WTC11 (cell line): ENCODE results near the gene ACAD8. TPM values are rescaled to one million over a fixed set of nuclear protein-coding genes. Genes with fewer than 3 reads are reported as not detected.

Experiments used
- ATAC-seq: fragments of 200-7000 bp; cut with Tn5 transposase; 2 replicates; pipeline ENCODE4 v1.10.0; 2021; ENCODE audit warnings: mild to moderate bottlenecking, moderate library complexity
- CTCF ChIA-PET: fragments of 300-600 bp; sonication (Branson Sonifier 250); formaldehyde crosslinking; loops from one replicate; lab custom pipeline; 2021; ENCODE audit warnings: antibody characterized with exemption; lab: Charles Lee
- POLR2A ChIA-PET: fragments of 350-600 bp; sonication (Branson Sonifier 250); formaldehyde crosslinking; loops from one replicate; lab custom pipeline; 2021; ENCODE audit warnings: antibody characterized with exemption; lab: Charles Lee
- DNase-seq: peaks from one replicate; pipeline ENCODE4 v3.0.0; 2021; ENCODE audit warnings: low spot score
- H3K27ac Mint-ChIP-seq: 2 replicates; pipeline ENCODE4 v1.8.0; 2021; ENCODE audit warnings: mixed read lengths
- H3K27me3 Mint-ChIP-seq: 2 replicates; pipeline ENCODE4 v1.8.0; 2021; ENCODE audit warnings: low read depth, mild to moderate bottlenecking, moderate library complexity, mixed read lengths
- H3K36me3 Mint-ChIP-seq: 2 replicates; pipeline ENCODE4 v1.8.0; 2021; ENCODE audit warnings: mixed read lengths
- H3K4me1 Mint-ChIP-seq: 2 replicates; pipeline ENCODE4 v1.8.0; 2022; ENCODE audit warnings: mixed read lengths
- H3K4me3 Mint-ChIP-seq: 2 replicates; pipeline ENCODE4 v1.8.0; 2021; ENCODE audit warnings: mild to moderate bottlenecking, moderate library complexity, mixed read lengths
- H3K9me3 Mint-ChIP-seq: 2 replicates; pipeline ENCODE4 v1.8.0; 2021; ENCODE audit warnings: mixed read lengths
- ATF3 ChIP-seq: sonication (generic); formaldehyde crosslinking; conservative IDR thresholded peaks from 2 replicates; pipeline ENCODE4 v1.8.1; 2022; ENCODE audit warnings: mild to moderate bottlenecking, missing genetic modification reagents
- CDX4 ChIP-seq: fragments of 250-450 bp; sonication (Bioruptor Pico); IDR thresholded peaks from 2 replicates; pipeline ENCODE4 v1.9.0; 2021; ENCODE audit warnings: moderate library complexity, mild to moderate bottlenecking, inconsistent platforms, borderline replicate concordance
- ELF4 ChIP-seq: sonication (generic); formaldehyde crosslinking; IDR thresholded peaks from 2 replicates; pipeline ENCODE4 v1.8.1; 2022; ENCODE audit warnings: low read depth, mild to moderate bottlenecking, moderate library complexity, missing genetic modification reagents
- GTF2I ChIP-seq: fragments of 250-450 bp; sonication (Bioruptor Pico); conservative IDR thresholded peaks from 2 replicates; pipeline ENCODE4 v1.4.0; 2021; ENCODE audit warnings: mild to moderate bottlenecking
- IRF1 ChIP-seq: sonication (generic); formaldehyde crosslinking; IDR thresholded peaks from 2 replicates; pipeline ENCODE4 v1.8.0; 2023; ENCODE audit warnings: missing genetic modification reagents
- NFE2L1 ChIP-seq: sonication (generic); formaldehyde crosslinking; IDR thresholded peaks from 2 replicates; pipeline ENCODE4 v1.8.1; 2023; ENCODE audit warnings: missing genetic modification reagents
- PREB ChIP-seq: sonication (generic); formaldehyde crosslinking; IDR thresholded peaks from 2 replicates; pipeline ENCODE4 v1.8.1; 2022; ENCODE audit warnings: mild to moderate bottlenecking, missing genetic modification reagents, moderate library complexity, borderline replicate concordance
- RELA ChIP-seq: sonication (generic); formaldehyde crosslinking; IDR thresholded peaks from 2 replicates; pipeline ENCODE4 v1.8.1; 2022; ENCODE audit warnings: missing genetic modification reagents, mild to moderate bottlenecking, borderline replicate concordance
- RORB ChIP-seq: fragments of 250-450 bp; sonication (Bioruptor Pico); IDR thresholded peaks from 2 replicates; pipeline ENCODE4 v1.9.0; 2021; ENCODE audit warnings: mild to moderate bottlenecking
- USF2 ChIP-seq: sonication (generic); formaldehyde crosslinking; IDR thresholded peaks from 2 replicates; pipeline ENCODE4 v1.8.1; 2023; ENCODE audit warnings: mild to moderate bottlenecking, missing genetic modification reagents, moderate library complexity
- ZNF317 ChIP-seq: sonication (generic); formaldehyde crosslinking; IDR thresholded peaks from 2 replicates; pipeline ENCODE4 v1.8.1; 2023; ENCODE audit warnings: low read depth, mild to moderate bottlenecking, moderate library complexity, missing genetic modification reagents, borderline replicate concordance
- total RNA-seq: library from RNA; stranded (reverse); gene quantifications from 3 replicates; pipeline ENCODE4 v1.2.3, GENCODE V29; 2021
- TF ChIP-seq, protein P1 (sequence below): fragments of 250-450 bp; sonication (Bioruptor Pico); IDR thresholded peaks from 2 replicates; pipeline ENCODE4 v1.8.0; 2021; ENCODE audit warnings: mild to moderate bottlenecking
- TF ChIP-seq, protein P2 (sequence below): sonication (generic); formaldehyde crosslinking; IDR thresholded peaks from 2 replicates; pipeline ENCODE4 v1.8.0; 2022; ENCODE audit warnings: missing genetic modification reagents
- TF ChIP-seq, protein P3 (sequence below): fragments of 250-450 bp; sonication (Bioruptor Pico); IDR thresholded peaks from 2 replicates; pipeline ENCODE4 v1.9.0; 2021; ENCODE audit warnings: mild to moderate bottlenecking
- TF ChIP-seq, protein P4 (sequence below): sonication (generic); formaldehyde crosslinking; IDR thresholded peaks from 2 replicates; pipeline ENCODE4 v1.8.0; 2022; ENCODE audit warnings: mild to moderate bottlenecking, missing genetic modification reagents
- TF ChIP-seq, protein P5 (sequence below): fragments of 250-450 bp; sonication (Bioruptor Pico); IDR thresholded peaks from 2 replicates; pipeline ENCODE4 v1.9.0; 2021; ENCODE audit warnings: mild to moderate bottlenecking

ACAD8 gene
- total RNA-seq, 1 experiment from 2014 or later: 55.2 TPM

- TF ChIP-seq ATF3 (CRISPR knock-in tag) (no peak), NFE2L1 (CRISPR knock-in tag) (no peak), PREB (CRISPR knock-in tag) (no peak)
Measured at GRCh38 chr11:134242376-134242775, 11.0 kb upstream of the ACAD8 start (continued).

DNA sequence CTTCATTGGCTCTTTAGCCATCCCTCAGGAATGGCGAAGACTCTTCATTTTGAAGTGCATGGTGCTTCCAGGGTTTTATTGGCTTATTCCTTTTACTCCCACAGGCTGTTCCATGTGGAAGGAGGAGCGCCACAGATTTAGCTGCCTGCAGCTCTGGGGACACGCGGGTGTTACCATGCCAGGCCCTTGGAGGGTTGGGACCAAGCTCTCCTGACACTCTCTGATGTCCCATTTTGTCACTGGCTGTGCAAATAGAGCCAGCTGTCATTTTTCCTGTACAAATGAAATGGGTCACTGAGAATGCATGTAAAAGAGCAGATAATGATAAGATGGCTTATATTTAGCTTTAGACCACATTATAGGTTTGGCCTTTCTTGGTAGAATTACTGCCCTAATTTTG lies 9.5 kb upstream of the ACAD8 start:
- Mint-ChIP-seq H3K4me3 (no peak overlapping the region), H3K4me1 (peaks cover 8% of the 10 kb centered on the region), H3K27ac (no peak overlapping the region), H3K36me3 (peaks cover 43% of the 10 kb centered on the region), H3K27me3 (no peaks in the 10 kb centered on the region), H3K9me3 (no peaks in the 10 kb centered on the region)
- DNase-seq: no peak
- ChIA-PET POLR2A (no interaction called here), CTCF (interaction anchor here (0.6 to 2.5 kb wide), 5 partner anchors 9 to 106 kb away, joined by 3 to 13 read pairs (median 6); partner anchors contain the start of genes ACAD8, NCAPD3, THYN1 and VPS26B)
- no peak for ATAC-seq
- TF ChIP-seq CDX4: no peak
- no peak for TF ChIP-seq ELF4 (CRISPR knock-in tag)
- TF ChIP-seq ZNF317: no peak
- TF ChIP-seq, protein P1, sequence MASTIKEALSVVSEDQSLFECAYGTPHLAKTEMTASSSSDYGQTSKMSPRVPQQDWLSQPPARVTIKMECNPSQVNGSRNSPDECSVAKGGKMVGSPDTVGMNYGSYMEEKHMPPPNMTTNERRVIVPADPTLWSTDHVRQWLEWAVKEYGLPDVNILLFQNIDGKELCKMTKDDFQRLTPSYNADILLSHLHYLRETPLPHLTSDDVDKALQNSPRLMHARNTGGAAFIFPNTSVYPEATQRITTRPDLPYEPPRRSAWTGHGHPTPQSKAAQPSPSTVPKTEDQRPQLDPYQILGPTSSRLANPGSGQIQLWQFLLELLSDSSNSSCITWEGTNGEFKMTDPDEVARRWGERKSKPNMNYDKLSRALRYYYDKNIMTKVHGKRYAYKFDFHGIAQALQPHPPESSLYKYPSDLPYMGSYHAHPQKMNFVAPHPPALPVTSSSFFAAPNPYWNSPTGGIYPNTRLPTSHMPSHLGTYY (CRISPR knock-in tag): no peak

DNA sequence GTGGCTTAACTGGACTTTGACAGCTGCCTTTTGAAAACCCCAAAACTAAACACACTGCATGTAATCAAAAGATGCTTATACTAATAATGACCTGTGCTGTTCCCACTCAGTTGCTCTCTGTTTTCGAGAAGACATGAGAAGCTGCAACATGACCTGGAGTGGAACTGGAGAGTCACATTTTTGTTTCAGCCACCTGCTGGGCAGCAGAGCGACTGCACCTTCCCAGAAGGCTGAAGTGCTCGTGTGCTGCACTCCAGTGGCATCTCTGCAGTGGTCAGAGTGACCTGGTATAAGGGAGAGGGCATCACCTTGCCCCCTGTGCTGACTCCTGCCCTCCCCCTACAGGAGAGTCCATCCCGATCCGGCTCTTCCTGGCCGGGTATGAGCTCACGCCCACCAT lies 8.8 kb upstream of the ACAD8 start:
- CTCF ChIA-PET: interaction anchor here (0.6 to 2.5 kb wide), 6 partner anchors 9 to 105 kb away, joined by 3 to 13 read pairs (median 5); partner anchors contain the start of genes ACAD8, NCAPD3, THYN1 and VPS26B
- Mint-ChIP-seq H3K4me1 (peaks cover 8% of the 10 kb centered on the region), H3K9me3 (no peaks in the 10 kb centered on the region), H3K36me3 (peaks cover 41% of the 10 kb centered on the region), H3K27me3 (no peaks in the 10 kb centered on the region), H3K27ac (no peak overlapping the region), H3K4me3 (no peak overlapping the region)
- peak; percentile 83 for ATAC-seq
- POLR2A ChIA-PET: no interaction called here
- DNase-seq: no peak
- TF ChIP-seq RELA (CRISPR knock-in tag): no peak
- TF ChIP-seq, protein P2, sequence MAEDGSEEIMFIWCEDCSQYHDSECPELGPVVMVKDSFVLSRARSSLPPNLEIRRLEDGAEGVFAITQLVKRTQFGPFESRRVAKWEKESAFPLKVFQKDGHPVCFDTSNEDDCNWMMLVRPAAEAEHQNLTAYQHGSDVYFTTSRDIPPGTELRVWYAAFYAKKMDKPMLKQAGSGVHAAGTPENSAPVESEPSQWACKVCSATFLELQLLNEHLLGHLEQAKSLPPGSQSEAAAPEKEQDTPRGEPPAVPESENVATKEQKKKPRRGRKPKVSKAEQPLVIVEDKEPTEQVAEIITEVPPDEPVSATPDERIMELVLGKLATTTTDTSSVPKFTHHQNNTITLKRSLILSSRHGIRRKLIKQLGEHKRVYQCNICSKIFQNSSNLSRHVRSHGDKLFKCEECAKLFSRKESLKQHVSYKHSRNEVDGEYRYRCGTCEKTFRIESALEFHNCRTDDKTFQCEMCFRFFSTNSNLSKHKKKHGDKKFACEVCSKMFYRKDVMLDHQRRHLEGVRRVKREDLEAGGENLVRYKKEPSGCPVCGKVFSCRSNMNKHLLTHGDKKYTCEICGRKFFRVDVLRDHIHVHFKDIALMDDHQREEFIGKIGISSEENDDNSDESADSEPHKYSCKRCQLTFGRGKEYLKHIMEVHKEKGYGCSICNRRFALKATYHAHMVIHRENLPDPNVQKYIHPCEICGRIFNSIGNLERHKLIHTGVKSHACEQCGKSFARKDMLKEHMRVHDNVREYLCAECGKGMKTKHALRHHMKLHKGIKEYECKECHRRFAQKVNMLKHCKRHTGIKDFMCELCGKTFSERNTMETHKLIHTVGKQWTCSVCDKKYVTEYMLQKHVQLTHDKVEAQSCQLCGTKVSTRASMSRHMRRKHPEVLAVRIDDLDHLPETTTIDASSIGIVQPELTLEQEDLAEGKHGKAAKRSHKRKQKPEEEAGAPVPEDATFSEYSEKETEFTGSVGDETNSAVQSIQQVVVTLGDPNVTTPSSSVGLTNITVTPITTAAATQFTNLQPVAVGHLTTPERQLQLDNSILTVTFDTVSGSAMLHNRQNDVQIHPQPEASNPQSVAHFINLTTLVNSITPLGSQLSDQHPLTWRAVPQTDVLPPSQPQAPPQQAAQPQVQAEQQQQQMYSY (CRISPR knock-in tag): 0 out of 2 replicates have a peak, but pooled peaks have one; percentile 16
- no peak for TF ChIP-seq GTF2I (CRISPR knock-in tag)

DNA sequence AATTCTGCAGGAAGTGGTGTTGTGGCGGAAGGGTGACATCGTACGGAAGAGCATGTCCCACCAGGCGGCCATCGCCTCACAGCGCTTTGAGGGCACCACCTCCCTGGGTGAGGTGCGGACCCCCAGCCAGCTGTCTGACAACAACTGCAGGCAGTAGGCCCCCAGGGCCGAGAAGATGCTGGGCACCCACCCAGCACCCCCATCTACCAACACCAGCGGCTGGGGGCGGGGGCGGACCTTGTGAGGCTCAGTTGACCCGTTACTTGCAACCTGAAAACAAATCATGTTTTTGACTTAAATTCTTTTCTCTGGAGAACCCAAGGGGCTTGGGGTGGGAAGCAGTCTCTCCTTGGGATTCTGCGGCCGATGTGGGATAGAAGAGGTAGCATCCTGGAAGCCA lies 7.9 kb upstream of the ACAD8 start:
- Mint-ChIP-seq H3K27ac (no peak overlapping the region), H3K36me3 (peaks cover 44% of the 10 kb centered on the region), H3K4me1 (peaks cover 8% of the 10 kb centered on the region), H3K9me3 (no peaks in the 10 kb centered on the region), H3K27me3 (no peaks in the 10 kb centered on the region), H3K4me3 (no peak overlapping the region)
- ATAC-seq (no peak), DNase-seq (no peak)
- CTCF ChIA-PET: interaction anchor here (0.6 to 2.5 kb wide), 4 partner anchors 9 to 38 kb away, joined by 3 to 13 read pairs (median 9); partner anchors contain the start of genes ACAD8, NCAPD3, THYN1 and VPS26B
- POLR2A ChIA-PET: no interaction called here
- TF ChIP-seq RORB (no peak), IRF1 (no peak), USF2 (no peak)
- TF ChIP-seq, protein P3, sequence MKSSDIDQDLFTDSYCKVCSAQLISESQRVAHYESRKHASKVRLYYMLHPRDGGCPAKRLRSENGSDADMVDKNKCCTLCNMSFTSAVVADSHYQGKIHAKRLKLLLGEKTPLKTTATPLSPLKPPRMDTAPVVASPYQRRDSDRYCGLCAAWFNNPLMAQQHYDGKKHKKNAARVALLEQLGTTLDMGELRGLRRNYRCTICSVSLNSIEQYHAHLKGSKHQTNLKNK (CRISPR knock-in tag): no peak
- TF ChIP-seq, protein P4, sequence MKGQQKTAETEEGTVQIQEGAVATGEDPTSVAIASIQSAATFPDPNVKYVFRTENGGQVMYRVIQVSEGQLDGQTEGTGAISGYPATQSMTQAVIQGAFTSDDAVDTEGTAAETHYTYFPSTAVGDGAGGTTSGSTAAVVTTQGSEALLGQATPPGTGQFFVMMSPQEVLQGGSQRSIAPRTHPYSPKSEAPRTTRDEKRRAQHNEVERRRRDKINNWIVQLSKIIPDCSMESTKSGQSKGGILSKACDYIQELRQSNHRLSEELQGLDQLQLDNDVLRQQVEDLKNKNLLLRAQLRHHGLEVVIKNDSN (CRISPR knock-in tag): no peak
- TF ChIP-seq, protein P5, sequence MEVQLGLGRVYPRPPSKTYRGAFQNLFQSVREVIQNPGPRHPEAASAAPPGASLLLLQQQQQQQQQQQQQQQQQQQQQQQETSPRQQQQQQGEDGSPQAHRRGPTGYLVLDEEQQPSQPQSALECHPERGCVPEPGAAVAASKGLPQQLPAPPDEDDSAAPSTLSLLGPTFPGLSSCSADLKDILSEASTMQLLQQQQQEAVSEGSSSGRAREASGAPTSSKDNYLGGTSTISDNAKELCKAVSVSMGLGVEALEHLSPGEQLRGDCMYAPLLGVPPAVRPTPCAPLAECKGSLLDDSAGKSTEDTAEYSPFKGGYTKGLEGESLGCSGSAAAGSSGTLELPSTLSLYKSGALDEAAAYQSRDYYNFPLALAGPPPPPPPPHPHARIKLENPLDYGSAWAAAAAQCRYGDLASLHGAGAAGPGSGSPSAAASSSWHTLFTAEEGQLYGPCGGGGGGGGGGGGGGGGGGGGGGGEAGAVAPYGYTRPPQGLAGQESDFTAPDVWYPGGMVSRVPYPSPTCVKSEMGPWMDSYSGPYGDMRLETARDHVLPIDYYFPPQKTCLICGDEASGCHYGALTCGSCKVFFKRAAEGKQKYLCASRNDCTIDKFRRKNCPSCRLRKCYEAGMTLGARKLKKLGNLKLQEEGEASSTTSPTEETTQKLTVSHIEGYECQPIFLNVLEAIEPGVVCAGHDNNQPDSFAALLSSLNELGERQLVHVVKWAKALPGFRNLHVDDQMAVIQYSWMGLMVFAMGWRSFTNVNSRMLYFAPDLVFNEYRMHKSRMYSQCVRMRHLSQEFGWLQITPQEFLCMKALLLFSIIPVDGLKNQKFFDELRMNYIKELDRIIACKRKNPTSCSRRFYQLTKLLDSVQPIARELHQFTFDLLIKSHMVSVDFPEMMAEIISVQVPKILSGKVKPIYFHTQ (CRISPR knock-in tag): no peak
